Neuron (in vitro differentiated cells): Measurements from ENCODE around the gene SH3BGR.
A peak's percentile ranks its signal among the peaks of the same experiment; 100 is the strongest.

ENCODE experiments used
- H2AFZ ChIP-seq: one replicate; pipeline ENCODE4 v1.6.1; 2013; ENCODE audit warnings: low read depth, mild to moderate bottlenecking, inconsistent platforms, low read length, moderate library complexity
- H3K27me3 ChIP-seq: one replicate; pipeline ENCODE4 v1.6.1; 2013; ENCODE audit warnings: low read length; ENCODE audit not compliant: insufficient read depth
- H3K36me3 ChIP-seq: one replicate; pipeline ENCODE4 v1.6.1; 2013; ENCODE audit warnings: low read length; ENCODE audit not compliant: insufficient read depth
- H3K4me1 ChIP-seq: one replicate; pipeline ENCODE4 v1.6.1; 2013; ENCODE audit warnings: low read length; ENCODE audit not compliant: insufficient read depth
- H3K4me3 ChIP-seq: 2 replicates; pipeline ENCODE4 v1.5.1; 2013; ENCODE audit warnings: mild to moderate bottlenecking, low read length, moderate library complexity
- H3K9me3 ChIP-seq: one replicate; pipeline ENCODE4 v1.6.1; 2013; ENCODE audit warnings: low read length

The SH3BGR gene

DNA sequence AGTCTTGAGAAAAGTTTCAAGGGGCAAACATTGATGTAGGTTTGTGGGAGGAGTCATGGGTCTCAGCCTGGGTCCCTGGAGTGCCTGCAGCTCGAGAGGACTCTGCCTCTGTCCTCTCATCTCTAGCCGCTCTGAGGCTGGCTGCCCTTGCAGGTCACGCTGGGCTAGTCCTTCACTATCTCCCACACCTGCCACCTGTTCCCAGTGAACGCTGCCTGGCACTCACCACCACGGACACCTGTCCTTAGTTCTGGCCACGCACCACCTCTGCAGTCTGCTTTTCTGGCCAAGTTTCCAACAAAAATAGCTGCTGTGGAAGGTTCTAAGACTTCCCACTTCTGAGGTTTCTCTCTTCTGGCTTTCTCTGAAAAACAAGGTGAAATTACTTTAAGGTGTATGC, 52.5 kb downstream of the SH3BGR start:
- no peaks in the 10 kb centered on the region for H3K27me3 ChIP-seq
- H3K36me3 ChIP-seq = no peaks in the 10 kb centered on the region
- no peaks in the 10 kb centered on the region for H3K9me3 ChIP-seq
- H2AFZ ChIP-seq = no peak overlapping the region
- no peaks in the 10 kb centered on the region for H3K4me1 ChIP-seq
- H3K4me3 ChIP-seq = no peak overlapping the region

DNA sequence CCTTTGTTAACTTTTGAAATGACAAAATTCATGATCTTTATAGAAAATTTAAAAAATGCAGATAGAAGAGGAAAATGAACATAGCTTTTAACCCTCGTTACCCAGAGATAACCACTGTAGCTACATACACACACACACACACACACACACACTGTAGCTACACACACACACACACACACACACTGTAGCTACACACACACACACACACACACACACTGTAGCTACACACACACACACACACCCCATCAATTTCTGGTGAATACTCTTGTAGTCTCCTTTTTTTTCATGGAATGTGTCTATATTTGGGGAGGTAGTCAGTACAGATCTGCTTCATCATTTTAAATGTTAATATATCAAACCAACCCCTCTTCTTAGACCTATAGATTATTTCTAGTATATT, 58.5 kb downstream of the SH3BGR start:
- Histone ChIP-seq H3K36me3 (no peaks in the 10 kb centered on the region), H3K9me3 (no peaks in the 10 kb centered on the region), H3K4me1 (no peaks in the 10 kb centered on the region)

DNA sequence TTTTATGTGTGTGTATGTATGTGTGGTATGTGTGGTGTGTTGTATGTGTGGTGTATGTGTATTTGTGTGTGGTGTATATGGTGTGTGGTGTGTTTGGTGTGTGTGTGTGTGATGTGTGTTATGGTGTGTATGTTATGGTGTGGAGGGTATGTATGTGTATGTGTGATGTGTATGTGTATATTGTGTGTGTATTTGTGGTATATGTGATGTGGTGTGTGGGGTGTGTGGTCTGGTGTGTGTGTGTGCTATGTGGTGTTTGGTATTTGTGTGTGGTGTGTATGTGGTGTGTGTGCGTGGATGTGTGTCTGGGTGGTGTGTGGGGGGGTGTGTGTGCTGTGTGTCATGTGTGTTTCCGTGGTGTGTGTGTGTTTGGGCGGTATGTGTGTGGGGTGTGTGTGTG, 59.3 kb downstream of the SH3BGR start:
- H3K9me3 ChIP-seq = no peaks in the 10 kb centered on the region
- H2AFZ ChIP-seq = no peak overlapping the region
- H3K27me3 ChIP-seq = no peaks in the 10 kb centered on the region
- no peak overlapping the region for H3K4me3 ChIP-seq
- peaks cover 8% of the 10 kb centered on the region for H3K4me1 ChIP-seq
- H3K36me3 ChIP-seq = no peaks in the 10 kb centered on the region

More for the DNA sequence above, 58.5 kb downstream of the SH3BGR start:
- no peaks in the 10 kb centered on the region for H3K27me3 ChIP-seq
- no peak overlapping the region for H3K4me3 ChIP-seq
- H2AFZ ChIP-seq = no peak overlapping the region

DNA sequence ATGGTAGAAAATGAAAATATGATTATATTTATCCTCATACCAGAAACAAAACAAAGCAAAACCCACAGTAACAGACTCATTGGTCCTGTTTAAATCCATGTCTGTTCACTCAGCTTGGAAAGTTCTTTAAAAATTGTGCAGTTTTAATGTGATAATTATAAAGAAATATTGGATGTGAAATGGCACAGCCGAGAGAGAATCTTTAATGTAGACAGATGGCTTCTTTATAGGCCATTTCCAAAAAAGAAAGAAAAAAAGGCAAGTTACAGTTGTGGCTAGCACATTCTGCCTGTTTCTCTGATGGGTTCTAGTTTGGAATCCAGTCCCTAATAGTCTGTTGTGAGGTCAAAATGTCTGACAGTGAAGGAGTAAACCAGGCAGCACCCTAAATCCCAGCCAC, 62.0 kb downstream of the SH3BGR start:
- H2AFZ ChIP-seq = no peak overlapping the region
- H3K9me3 ChIP-seq = no peaks in the 10 kb centered on the region
- no peaks in the 10 kb centered on the region for H3K27me3 ChIP-seq
- H3K4me3 ChIP-seq = no peak overlapping the region
- H3K4me1 ChIP-seq = peaks cover 15% of the 10 kb centered on the region
- no peaks in the 10 kb centered on the region for H3K36me3 ChIP-seq

DNA sequence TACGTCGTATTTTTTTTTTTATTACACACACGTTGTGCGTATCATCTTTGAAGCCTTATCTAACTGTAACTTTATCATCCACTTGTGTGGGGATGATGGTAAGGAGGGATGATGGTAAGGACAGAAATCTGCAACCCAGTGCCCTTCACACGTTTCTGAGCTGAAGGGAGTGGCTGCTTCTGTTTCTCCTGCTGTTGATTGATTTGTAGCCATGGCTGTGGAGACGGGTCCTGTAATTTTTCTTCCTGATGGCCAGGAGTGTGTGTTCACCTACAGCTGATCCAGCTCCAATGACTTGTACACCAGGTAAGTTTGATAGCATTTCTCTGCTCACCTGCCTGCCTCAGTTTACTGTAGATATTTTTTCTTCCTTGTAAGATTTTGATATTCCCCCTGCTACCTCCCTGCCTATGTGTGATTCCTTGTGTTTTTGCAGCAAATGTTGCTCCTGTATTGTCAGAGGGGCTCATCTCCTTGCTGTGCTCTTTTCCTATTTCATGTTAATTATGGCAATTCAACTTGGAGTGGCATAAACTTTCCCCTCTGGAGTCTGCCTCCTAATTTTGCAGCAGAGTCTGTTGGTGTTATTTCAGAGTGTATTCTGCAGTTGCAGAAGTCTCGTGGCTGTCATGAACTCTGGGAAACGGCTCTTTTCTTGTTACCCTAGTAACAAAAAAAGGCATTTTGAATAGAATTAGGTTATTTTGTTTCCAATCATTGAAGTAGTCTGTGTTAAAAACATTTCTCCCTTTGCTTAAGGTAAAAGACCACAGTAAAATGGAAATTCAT, 64.1 kb downstream of the SH3BGR start:
- peaks cover 23% of the 10 kb centered on the region for H3K4me1 ChIP-seq
- peak overlapping the region; percentile 56 for H2AFZ ChIP-seq
- no peaks in the 10 kb centered on the region for H3K27me3 ChIP-seq
- no peak overlapping the region for H3K4me3 ChIP-seq
- no peaks in the 10 kb centered on the region for H3K9me3 ChIP-seq
- no peaks in the 10 kb centered on the region for H3K36me3 ChIP-seq

DNA sequence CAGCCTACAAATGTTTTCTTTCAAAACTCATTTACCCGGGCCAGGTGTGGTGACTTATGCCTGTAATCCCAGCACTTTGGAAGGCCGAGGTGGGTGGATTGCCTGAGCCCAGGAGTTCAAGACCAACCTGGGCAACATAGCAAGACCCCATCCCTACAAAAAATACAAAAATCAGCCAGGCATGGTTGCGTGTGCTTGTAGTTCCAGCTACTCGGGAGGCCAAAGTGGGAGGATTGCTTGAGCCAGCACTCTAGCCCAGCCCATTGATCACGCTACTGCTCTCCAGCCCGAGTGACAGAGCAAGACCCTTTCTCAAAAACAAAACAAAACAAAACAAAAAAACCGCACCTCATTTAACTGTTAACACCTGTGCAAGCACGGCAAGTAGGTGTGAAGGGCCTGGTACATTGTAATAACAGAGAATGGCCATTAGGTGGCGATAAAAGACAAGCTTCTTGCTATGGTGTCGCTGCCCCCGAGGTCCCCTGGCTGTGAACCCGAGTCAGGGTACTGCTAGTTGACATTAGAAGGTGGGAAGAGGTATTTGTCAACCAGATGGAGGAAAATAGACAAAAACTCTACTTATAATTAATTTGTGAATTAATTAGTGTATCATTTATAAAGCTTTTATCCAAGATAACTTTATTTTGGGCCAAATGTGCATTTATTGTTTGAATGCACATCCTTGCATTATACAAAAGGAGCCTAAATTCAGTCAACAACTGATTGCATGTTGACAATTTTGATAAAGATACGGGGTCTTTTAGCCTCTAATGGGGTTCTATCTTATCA, 66.5 kb downstream of the SH3BGR start:
- Histone ChIP-seq H2AFZ (no peak overlapping the region), H3K4me3 (no peak overlapping the region)

DNA sequence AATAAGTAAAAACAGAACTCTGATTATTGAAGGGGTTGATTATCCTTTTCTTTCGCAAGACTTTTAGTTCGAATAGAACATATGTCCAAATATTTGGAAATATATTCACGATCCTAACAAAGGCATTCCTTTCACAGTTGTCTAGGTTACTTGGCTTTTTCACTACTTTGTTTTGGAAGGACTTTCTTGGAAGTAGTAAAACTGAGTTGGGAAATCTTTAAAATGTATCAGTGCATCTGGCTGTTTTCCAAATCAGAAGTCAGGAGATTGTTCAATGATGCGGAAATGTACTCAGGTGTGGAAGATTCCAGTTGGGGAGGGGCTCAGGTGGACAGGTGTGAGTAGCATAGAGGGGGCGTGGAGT, 67.1 kb downstream of the SH3BGR start:
- Histone ChIP-seq H2AFZ (no peak overlapping the region), H3K4me3 (no peak overlapping the region), H3K27me3 (no peaks in the 10 kb centered on the region), H3K4me1 (peaks cover 23% of the 10 kb centered on the region), H3K36me3 (no peaks in the 10 kb centered on the region), H3K9me3 (no peaks in the 10 kb centered on the region)

More for the DNA sequence above, 66.5 kb downstream of the SH3BGR start:
- H3K36me3 ChIP-seq = no peaks in the 10 kb centered on the region
- no peaks in the 10 kb centered on the region for H3K27me3 ChIP-seq
- H3K4me1 ChIP-seq = peaks cover 23% of the 10 kb centered on the region
- H3K9me3 ChIP-seq = no peaks in the 10 kb centered on the region

DNA sequence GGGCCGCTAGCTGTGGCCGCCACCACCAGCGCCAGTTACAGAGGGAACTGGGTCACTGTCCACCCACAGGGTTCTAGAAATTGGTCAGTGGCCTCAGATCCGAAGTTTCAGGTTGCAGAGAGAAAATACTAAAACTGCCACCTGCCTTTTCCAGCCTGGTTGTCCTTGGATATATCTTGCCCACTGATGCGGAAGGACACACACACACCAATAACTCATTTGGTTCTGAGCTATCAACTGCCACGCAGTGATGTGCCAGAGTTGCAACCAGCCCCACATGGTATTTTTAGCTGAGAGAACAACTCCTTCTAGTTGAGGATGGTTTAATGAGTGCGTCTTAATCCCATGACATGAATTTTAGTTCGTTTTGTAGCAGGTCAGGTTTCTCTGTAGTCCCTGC, 68.1 kb downstream of the SH3BGR start:
- Histone ChIP-seq H3K4me1 (peaks cover 23% of the 10 kb centered on the region), H3K27me3 (no peaks in the 10 kb centered on the region), H3K4me3 (no peak overlapping the region), H3K9me3 (no peaks in the 10 kb centered on the region), H3K36me3 (no peaks in the 10 kb centered on the region), H2AFZ (no peak overlapping the region)

DNA sequence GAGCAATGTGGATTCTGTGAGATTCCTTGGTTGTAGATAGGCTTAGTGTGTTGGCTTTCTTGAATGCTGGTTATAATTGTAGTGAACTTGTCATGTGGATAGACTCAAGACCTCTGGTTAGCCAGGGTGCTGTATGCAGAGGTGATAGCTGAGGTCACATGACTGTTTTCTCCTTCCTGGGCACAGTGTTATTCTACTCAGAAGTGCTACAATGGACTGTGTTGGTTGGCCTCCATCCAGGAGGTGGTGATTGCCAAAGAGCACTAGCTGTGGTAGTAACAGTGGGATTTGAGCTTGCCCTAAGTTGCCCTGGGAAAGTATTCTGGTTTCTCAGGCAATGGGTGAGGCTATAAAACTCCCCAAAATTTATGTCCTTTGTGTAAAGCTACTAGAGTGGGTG, 71.6 kb downstream of the SH3BGR start:
- no peaks in the 10 kb centered on the region for H3K36me3 ChIP-seq
- no peaks in the 10 kb centered on the region for H3K27me3 ChIP-seq
- H3K4me3 ChIP-seq = no peak overlapping the region
- H2AFZ ChIP-seq = no peak overlapping the region
- peaks cover 21% of the 10 kb centered on the region for H3K4me1 ChIP-seq
- H3K9me3 ChIP-seq = no peaks in the 10 kb centered on the region

DNA sequence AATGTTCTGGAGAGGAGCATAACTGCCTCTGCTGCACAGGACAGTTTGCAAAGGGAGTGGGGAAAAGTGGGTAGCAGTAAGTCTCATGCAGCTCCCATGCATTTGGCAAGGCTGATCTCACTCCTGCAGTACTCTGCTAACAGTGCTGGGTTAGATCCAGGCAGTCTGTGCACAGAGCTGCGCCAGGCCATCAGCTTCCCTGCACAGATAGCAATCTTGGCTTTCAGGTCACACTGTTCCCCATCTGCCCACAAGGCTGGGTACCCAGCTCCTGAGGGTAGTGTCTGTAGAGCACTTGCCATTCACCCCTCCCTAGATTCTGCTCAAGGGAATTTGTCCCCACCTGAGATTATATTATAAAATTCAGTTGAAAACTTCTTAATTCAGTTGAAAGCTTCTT, 72.1 kb downstream of the SH3BGR start:
- no peaks in the 10 kb centered on the region for H3K27me3 ChIP-seq
- H3K36me3 ChIP-seq = no peaks in the 10 kb centered on the region
- no peaks in the 10 kb centered on the region for H3K9me3 ChIP-seq

DNA sequence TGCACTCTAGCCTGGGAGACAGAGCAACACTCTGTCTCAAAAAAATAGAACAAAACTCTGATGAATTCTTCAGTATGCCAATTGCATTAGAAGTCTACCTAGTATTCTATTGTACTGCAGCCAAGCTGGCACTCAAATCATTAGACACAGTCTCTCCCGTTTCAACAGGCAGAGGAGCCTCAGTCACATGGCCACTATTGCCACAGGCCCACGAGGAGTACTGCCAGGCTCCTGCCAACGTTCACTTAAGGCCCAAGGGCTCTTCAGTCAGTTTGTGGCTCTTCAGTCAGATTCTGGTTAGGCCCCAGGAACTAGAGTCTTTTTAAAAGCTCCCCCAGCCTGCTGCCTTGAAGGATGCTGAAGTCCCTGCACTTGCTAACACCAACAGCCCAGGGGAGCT, 73.4 kb downstream of the SH3BGR start:
- no peaks in the 10 kb centered on the region for H3K27me3 ChIP-seq
- H3K4me3 ChIP-seq = no peak overlapping the region
- H3K4me1 ChIP-seq = peaks cover 11% of the 10 kb centered on the region
- no peaks in the 10 kb centered on the region for H3K36me3 ChIP-seq
- no peaks in the 10 kb centered on the region for H3K9me3 ChIP-seq
- H2AFZ ChIP-seq = no peak overlapping the region

More for the DNA sequence above, 72.1 kb downstream of the SH3BGR start:
- Histone ChIP-seq H3K4me1 (peaks cover 16% of the 10 kb centered on the region), H3K4me3 (no peak overlapping the region), H2AFZ (no peak overlapping the region)

DNA sequence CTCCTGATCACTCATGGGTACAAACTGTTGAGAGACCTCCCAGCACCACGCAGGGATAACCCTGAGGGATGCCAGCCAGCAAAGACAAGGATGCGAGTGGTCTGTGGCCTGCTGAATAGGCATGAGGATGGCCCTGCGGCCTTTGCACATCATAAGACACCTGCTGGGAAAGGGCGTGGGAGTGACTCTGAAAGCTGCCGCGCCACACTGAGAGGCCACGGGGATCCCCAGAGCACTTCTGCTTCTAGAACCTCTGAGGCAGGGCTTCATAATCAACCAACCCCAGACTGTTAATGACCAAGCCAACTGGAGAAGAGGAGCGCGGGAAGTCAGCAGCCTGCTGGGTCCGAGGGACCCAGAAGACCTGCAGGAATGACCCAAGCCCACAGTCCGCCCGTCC, 73.8 kb downstream of the SH3BGR start:
- Histone ChIP-seq H3K27me3 (no peaks in the 10 kb centered on the region), H3K36me3 (no peaks in the 10 kb centered on the region), H2AFZ (no peak overlapping the region), H3K4me3 (no peak overlapping the region), H3K9me3 (no peaks in the 10 kb centered on the region), H3K4me1 (peaks cover 11% of the 10 kb centered on the region)

DNA sequence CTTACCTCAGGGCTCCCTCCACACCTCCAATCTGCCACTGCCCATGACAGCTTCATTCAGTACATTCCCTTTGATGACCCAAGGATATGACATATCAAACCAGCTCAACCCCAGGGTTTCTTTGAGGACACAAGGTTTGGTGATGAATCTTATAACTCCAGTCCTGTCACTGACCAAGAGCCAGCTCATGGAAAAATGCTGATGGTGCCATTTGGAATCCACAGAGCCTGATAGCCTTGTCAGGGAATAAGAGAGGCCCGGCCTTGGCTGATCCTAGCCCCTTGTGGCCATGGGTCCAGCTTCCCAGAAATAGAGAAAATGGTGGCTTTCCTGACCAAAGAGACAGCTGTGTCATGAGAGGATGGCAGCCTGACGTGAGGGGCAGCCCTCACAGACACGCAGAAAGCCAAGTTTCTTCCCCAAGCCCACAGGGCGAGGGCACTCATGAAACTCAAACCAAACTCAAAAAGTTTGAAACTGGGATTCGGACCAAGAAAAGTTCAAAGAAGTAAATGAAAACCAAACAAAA, 75.4 kb downstream of the SH3BGR start:
- no peak overlapping the region for H3K4me3 ChIP-seq
- no peak overlapping the region for H2AFZ ChIP-seq
- no peaks in the 10 kb centered on the region for H3K36me3 ChIP-seq
- peaks cover 21% of the 10 kb centered on the region for H3K4me1 ChIP-seq
- no peaks in the 10 kb centered on the region for H3K27me3 ChIP-seq
- H3K9me3 ChIP-seq = no peaks in the 10 kb centered on the region
